Stimulated activated CD4-positive, alpha-beta T cell treated with anti-CD3 and anti-CD28 coated beads, Interleukin-4, amount 100 ng/mL, for 1 hour (primary cell): ENCODE results near the gene AMBP.

Source experiments
- DNase-seq: peaks from one replicate; pipeline ENCODE4 v3.0.0-alpha.2; 2020

AMBP gene

DNA sequence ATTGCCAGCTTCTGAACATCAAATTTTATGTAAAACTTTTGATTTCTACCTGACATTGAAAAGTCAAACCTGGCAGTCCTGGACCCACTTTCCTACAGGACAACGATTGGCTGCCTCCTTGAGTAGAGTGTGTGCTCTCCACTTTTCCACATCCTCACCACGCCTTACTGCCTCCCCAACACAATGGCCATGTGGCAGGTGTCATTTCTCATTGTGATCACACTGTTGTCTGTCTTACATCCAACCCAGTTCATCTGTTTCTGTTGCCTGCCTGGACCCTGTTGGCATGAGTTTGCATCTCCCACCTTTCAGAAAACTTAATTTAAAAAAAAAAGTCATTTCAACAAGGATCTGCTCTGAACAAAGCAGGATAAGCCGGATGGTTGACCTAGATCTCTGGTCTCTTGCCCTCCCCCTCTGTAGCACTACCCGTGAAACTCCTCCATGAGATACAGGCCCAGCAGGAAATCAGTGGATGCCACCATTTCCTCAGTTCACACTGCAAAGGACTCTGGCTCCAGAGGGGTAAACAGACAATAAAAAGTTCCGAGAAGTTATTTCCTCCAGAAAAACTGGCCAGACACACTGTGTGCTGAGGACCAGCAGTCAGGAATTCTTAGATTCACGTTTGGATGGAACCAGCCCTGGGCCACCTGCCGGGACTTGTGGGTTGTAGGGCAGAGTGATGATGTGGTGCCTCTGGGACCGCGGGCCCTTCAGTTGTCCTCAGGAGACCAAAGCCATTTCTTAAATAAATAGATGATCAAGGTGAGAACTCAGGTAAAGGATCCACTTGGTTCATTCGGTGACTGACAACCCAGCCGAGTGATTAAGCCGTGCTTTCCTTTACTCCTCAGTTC lies 48.6 kb downstream of the AMBP start:
- no peak for DNase-seq

DNA sequence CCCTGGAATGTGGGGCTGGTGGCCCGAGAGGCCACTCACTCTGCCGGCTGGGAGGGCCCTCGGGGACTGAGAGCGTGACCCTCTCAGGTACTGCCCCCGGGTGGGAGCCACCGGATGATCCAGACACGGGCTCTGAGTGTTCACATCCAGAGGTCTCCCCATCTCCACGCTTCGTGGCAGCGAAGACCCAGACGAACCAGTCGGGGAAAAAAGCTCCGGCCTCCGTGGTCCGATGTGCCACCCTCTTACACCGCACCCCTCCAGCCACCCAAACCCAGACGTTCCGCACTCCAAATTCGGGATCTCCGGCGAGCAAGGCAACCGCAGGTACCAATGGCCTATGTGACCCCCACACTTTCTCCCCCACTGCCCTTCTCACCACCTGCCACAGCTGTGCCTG lies 49.5 kb downstream of the AMBP start:
- DNase-seq = no peak

DNA sequence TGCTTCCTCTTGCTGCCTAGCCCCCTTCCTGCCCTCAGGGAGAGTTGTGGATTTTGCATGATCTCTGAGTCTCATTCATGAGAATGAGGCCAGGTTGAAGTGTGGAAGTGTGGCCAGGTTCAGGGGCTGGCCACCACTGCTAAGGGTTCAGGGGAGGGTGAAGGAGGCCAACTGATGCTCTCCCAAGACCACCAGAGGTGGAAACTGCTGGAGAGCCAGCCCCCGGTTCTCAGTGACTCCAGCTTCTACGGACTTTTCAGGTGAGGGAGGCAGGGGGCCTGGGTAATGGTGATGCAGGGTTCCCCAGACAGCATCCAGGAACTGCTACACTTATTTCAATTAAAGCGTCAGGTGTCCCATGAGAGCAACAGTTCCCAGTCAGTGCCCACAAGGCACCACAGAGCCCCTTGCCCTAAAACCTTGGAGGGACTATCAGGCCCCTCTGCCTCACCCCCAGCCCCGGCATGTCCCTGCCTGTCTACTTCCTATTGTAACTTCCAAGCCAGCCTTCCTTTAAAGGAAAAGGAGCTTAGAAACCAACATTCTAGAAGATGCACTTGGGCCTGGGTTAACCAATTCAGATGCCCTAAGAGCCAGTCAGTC lies 50.1 kb downstream of the AMBP start:
- DNase-seq = no peak

DNA sequence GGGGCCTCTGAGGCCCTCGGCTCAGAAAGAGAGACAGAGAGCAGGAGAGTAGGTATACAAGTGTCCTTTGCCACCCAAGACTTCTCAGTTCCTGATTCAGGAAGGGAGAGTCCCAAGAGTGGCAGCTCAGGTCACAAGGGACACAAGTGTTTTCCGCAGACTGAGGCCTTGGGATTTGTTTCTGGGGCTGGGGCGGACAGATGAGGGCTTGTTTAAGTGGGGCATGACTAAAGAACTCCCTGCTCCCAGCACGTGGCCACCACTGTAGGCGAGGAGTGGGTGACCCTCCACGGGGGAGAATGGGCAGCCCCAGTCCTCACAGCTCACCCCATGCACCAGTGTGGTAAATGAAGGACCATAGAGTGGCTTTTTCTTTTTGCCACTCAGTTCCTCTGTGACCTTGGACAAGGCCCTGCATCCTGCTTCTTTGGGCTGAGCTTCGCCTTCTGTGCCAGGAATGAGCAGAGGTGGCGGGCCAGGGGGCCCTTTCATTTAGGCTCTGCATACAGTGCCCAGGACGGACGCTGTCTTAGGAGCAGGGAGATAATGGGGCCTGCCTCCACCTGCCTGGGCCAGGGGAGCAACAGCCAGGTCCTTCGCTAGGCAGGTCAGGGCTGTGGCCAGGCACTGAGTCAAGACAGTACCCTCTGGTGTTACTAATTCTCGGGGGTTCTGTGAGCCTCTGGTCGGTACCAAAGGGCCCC lies 50.8 kb downstream of the AMBP start:
- DNase-seq = no peak

DNA sequence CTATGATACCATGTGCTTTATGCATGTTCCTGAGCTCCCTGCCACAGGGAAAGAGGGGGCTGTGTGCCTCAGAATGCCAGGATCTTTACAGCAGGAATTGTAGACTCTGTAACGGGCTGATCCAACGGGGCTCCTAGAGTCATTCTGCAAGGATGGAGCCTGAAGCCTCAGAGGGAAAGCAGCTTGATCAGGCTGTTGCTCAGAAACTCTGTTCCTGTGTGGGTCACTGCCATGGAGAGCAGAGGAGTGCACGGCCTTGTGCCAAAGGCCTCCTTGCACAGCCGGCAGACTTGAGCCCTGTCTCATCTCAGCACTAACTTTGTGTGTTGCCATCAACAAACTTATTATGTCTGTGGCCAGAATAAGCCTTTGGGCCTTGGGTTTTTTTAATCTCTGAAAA lies 51.8 kb downstream of the AMBP start:
- DNase-seq = no peak

DNA sequence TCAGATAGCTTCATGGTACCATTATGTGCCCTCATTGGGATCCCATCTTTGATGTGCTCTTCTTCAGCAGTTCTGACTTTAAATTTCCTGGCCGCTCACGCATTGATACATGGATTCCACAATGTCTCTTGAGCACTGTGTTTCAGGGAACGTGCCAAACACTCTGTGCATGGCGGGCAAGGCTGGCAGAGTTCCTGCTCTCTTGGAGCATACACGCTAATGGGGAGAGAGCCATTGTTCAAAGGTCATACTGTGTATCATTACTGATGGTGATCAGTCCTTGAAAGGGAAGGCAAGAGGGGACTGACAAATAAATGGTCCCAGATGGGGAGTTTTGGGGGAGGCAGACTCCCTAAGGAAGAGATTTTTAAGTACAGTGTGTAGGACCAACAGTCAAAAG lies 52.3 kb downstream of the AMBP start:
- no peak for DNase-seq

DNA sequence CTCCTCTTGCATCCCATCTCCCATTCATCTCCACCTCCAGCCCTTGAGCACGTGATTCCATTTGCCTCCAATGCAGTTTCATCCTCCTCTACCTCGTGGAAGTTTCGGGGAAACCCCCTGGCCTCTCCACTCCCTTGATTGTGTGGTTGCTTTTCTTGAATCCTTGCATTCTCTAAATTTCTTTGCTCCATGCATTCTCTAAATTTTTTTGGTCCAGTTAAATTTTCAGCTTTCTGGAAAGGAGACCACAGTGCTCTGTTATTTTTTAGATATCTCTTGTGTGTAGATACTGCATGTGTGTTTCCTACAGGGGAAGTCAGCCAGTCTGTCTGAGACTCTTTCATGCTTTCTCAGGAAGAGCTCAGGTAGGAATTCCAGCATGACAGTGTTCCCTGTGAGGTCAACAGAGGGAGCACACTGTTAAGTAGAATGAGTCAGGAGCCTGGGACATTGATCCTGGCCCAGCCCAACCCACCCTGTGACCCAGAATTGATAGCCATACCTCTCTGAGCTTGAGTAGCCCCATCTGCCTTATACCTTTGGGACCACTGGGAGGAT lies 52.8 kb downstream of the AMBP start:
- no peak for DNase-seq

DNA sequence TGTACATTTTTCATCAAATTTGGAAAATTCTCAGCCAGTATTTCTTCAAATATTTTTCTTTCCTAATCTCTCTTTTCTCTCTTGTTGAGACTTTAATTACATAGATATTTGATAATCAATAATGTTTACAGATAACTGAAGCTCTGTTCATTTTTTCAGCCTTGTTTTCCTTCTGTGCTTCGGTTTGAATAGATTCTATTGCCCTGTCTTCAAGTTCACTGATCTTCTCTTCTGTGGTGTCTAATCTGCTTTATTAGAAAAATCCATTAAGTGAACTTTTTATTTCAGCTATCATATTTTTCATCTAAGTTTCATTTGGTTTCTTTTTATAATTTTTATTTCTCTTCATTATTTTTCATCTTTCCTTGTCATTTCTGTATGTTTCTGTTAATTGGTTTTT lies 54.1 kb downstream of the AMBP start:
- DNase-seq = no peak

DNA sequence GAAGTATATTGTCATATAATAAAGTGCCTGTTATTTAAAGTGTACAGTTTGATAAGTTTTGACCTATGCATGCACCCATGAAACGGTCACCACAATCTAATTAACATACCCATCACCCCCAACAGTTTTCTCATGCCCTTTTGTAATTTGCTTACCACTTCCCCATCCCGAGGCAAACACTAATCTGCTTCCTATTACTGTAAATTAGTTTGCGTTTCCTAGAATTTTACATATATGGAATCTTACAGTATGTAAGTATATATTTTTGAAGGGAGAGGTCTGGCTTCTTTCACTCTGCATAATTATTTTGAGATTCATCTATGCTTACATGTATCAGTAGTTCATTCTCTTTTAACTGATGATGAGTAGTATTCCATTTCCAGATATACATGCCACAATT lies 56.5 kb downstream of the AMBP start:
- DNase-seq = no peak

DNA sequence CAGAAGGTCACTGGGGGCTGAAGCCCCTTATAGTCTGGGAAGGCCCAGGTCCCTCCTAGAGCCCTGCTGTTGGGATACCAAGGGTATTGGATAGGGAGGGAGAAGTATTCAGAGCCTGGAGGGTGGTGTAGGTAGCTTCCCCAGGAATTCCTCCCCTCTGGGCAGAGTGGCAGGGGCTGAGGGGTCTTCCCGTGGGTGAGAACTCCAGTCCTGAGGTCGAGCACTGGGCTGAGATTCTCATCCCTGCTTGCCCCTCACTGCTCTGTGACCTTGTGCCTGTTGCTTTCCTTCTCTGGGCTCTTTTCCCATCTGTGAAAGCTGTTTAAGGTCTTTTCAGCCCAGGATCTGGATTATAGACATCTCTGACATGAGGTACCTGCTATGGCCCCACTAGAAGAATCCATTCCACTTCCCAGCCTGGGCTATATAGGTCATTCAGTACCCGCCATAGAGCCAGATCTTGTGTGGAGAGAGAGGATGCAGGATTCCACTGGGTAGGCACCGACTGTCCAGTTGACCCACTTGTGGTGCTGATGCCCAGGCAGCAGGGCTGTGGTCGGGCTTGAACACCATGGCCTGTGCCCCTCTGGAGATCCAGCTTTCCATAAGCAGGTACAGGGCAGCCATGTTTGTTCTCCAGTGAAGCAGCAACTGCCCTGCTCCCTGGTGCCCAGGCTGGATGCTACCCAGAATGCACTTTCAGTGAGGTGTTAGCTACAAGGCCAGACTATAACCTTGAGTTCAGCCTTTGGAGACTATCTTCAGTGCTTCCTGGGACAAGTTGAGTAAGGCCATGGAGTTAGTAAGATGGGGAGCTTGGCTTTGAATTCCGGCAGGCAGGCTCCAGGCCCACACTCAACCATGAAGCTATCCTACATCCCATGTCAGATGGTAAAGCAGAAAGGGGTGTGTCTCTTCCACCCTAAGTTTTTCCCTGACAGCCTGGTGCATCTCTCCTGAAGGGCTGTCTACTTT lies 60.1 kb downstream of the AMBP start:
- DNase-seq = no peak

DNA sequence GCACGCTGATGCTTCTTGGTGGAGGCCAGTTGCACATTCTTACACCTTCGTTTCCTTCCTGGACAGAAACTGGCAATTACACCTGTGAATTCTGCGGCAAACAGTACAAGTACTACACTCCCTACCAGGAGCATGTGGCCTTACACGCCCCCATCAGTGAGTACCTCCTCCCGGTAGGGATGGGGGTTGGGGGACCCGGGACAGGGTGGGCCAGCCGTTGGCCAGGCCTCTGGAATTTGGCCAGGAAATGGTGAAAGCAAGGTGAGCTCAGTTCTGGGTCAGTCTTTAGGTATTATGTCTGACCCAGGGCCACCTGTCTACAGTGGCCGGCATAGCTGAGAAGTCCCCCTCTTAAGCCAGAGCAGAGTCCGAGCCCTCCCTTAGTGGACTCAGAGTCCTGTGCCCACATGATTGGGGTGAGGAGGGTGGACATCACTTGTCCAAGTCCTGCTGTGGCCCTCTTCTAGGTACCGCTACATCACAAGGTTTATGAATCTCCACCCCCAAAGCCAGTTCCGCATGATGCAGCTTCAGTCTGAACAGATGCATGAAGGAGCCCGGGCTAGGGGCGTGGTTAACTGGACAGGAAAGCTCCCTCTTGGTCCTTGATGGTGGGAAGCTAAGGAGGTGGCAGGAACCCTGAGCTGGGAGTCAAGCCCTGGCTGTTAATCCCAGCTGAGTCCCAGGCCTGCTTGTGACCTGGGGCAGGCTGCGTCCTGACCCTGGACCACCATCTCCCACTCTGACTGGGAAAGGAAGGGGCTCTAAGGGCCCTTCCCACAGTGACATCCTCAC lies 61.3 kb downstream of the AMBP start:
- DNase-seq = no peak

DNA sequence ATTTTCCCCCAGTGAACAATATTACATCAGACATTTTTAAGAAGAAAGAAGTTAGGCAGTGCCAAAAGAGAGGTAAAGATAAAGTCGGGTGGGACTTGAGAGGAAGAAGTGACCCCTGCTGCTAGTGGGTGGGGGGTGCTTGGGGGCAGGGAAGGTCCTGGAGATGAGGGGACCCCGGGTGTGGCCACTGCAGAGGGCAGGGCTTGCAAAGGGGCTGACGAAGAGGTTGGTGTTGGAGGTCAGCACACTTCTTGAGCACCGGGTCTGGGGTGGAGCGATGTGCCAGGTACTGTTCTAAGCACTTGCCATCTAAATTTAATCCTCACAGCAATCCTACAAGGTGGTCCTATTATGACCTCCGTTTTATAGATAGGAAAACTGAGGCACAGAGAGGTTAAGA lies 62.0 kb downstream of the AMBP start:
- no peak for DNase-seq

DNA sequence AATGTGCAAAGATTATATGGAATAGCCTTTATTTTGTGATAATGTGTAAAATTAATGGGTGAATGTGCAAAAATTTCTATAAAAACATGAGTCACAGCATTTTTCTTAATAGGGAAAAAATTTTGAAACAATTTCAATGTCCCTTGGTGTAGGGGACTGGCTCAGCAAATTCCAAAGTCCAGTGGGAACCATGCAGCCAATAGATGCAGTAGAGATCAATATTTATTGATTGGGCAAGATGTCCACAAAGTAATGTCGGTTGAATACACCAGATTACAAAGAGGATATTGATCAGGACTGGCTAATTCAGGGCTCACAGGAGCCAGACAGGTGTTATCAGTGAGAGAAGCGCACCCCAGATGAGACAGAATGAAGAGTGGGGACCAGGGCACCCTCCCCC lies 62.5 kb downstream of the AMBP start:
- DNase-seq = no peak

DNA sequence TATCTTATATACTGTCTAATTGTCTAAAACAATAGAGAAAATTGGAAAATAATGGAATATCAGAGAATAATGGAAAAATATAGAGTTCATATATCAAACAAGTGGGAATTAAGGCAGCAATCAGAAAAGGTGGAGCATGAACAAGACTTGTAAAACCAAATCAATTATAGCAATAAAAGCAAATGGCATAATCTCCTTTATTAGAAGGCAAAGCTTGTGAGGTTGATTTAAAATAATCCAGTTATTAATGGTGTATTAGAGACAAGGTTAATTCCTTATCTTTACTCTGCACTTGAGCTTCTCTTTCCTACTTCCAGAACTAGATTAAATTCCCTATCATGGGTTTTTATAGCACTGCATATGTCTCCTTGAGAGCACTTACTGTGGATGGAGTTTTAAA lies 64.1 kb downstream of the AMBP start:
- DNase-seq = no peak

DNA sequence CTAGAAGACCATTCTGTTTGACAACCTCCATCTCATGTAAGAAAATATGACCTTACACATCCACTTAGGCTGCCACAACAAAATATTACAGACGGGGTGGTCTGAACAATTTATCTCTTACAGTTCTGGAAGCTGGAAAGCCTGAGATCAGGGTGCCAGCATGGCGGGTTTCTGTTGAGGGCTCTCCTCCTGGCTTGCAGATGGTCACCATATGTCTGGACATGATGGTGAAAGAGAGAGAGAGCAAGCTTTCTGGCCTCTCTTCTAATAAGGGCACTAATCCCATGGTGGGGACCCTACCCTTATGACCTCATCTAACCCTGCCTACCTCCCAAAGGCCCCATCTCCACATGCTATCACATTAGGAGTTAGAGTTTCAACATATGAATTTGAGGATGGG lies 66.0 kb downstream of the AMBP start:
- no peak for DNase-seq

DNA sequence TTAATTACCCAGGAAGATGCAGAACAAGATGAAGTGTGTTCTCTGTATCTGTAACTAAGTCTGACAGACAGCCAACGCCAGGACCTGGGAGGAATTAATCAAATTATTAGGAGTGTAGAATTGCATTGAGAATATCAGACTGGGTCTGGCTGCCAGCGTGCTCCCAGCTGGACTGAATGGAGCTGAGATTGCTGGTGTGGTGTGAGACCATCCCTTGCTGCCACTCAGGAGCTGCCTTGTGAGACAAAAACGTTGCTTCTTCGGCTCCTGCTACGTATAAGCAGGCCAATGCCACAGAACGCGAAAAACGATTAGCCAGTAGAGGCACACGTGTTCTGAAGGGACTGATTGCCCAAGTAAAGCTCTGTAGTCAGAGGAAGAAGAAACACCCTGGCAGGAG lies 66.8 kb downstream of the AMBP start:
- DNase-seq = no peak
